HepG2 (cell line): Measurements from ENCODE around the gene GPR25. TPM values are rescaled to one million over a fixed set of nuclear protein-coding genes. Genes with fewer than 3 reads are reported as not detected.

ENCODE experiments used
- BORCS8-MEF2B ChIP-seq: sonication (generic); formaldehyde crosslinking; IDR thresholded peaks from 2 replicates; pipeline ENCODE4 v1.8.0; 2022; ENCODE audit warnings: mild to moderate bottlenecking, missing genetic modification reagents
- MEF2D ChIP-seq: sonication (generic); formaldehyde crosslinking; IDR thresholded peaks from 2 replicates; pipeline ENCODE4 v1.5.1; 2020; ENCODE audit warnings: mild to moderate bottlenecking, missing genetic modification reagents
- RFXAP ChIP-seq: sonication (generic); formaldehyde crosslinking; IDR thresholded peaks from 2 replicates; pipeline ENCODE4 v1.4.0; 2020; ENCODE audit warnings: missing genetic modification reagents, borderline replicate concordance
- ZNF556 ChIP-seq: sonication (generic); formaldehyde crosslinking; IDR thresholded peaks from 2 replicates; pipeline ENCODE4 v1.4.0; 2020; ENCODE audit warnings: mild to moderate bottlenecking, missing genetic modification reagents, borderline replicate concordance
- ZNF569 ChIP-seq: sonication (generic); formaldehyde crosslinking; IDR thresholded peaks from 2 replicates; pipeline ENCODE4 v1.5.0; 2020; ENCODE audit warnings: mild to moderate bottlenecking, missing genetic modification reagents, moderate library complexity, borderline replicate concordance
- polyA plus RNA-seq, 8 experiments: library from polyadenylated mRNA; depleted of rRNA in 3 of 8; stranded (reverse) in 7 of 8; unstranded in 1 of 8; fragments of >200 nt; fragmentation: Illumina TruSeq in 4 of 8; extraction: Trizol in 4 of 8; gene quantifications; 2 replicates each; pipeline versions ENCODE4 v1.2.1 to v1.2.3, GENCODE V29; 2011 to 2016; ENCODE audit warnings: low read depth in 4 of 8, missing spikeins in 1 of 8, mixed read lengths in 1 of 8; ENCODE audit not compliant: insufficient read depth in 1 of 8
- total RNA-seq, 5 experiments: library from RNA; depleted of rRNA; stranded (reverse); fragments of >200 nt; fragmentation: Illumina TruSeq; extraction: Trizol; gene quantifications; 2 replicates each; pipeline ENCODE4 v1.2.3, GENCODE V29; 2016; ENCODE audit warnings: low read depth in 1 of 5
- TF ChIP-seq, protein P1 (sequence below), 2 experiments: sonication (generic) in 1 of 2; formaldehyde crosslinking in 1 of 2; IDR thresholded peaks; 2 replicates each; pipeline versions ENCODE4 v1.4.0 to v1.6.1; 2016 to 2020; ENCODE audit warnings: borderline replicate concordance in 1 of 2, low read depth in 1 of 2, mild to moderate bottlenecking in 1 of 2, missing genetic modification reagents in 1 of 2
- TF ChIP-seq, protein P2 (sequence below): sonication (generic); formaldehyde crosslinking; IDR thresholded peaks from 2 replicates; pipeline ENCODE4 v1.5.1; 2020; ENCODE audit warnings: mild to moderate bottlenecking, missing genetic modification reagents
- TF ChIP-seq, protein P3 (sequence below): sonication (generic); formaldehyde crosslinking; IDR thresholded peaks from 2 replicates; pipeline ENCODE4 v1.9.0; 2021; ENCODE audit warnings: missing genetic modification reagents, mild to moderate bottlenecking, borderline replicate concordance

Gene GPR25
- total and polyA plus RNA-seq, 2 of the 13 experiments (the other 11 are each of a cell fraction or from before 2014, with no cell fraction given): not detected

DNA sequence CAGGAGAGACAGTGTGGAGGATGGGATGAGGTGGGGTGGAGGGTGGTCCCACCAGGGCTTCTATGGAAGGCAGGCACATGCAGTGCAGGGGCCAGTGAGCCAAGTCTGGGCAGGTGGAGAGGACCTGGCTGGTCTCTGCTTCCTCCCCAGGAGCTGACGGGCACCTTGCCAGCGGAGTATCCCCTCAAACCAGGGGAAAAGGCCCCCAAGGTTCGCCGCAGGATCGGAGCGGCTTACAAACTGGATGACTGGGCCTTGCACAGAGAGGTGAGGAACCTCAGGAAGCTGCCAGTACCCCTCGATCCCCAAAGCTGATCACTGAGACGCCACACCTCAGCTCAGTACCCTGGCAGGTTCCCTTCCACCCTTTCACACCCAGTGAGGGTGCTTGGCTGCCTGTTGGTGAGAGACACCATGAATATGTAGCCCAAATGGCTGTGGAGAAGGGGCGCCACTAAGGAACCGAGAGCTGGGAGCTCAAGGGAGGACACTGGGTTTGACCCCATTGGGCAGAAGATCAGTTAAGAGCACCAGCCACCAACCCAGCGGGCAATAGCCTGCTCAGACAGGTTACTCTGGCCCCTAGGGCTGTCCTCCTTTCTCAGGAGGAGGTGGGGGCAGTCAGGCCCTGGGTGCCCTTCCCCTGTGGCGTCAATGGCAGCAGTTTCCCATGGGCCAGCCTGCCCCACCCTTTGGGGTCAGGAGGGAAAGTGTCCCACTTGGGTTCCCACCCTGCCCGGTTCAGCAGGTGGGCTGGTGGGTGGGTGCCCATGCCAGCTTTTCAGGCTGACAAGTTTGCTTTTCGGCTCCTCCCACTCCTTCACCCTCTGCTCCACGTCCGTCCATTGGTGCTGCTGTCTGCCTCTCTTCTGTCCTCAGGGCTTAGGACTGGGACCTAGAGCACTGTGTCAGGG, 27.4 kb downstream of the GPR25 start (continued):
- TF ChIP-seq, protein P1, sequence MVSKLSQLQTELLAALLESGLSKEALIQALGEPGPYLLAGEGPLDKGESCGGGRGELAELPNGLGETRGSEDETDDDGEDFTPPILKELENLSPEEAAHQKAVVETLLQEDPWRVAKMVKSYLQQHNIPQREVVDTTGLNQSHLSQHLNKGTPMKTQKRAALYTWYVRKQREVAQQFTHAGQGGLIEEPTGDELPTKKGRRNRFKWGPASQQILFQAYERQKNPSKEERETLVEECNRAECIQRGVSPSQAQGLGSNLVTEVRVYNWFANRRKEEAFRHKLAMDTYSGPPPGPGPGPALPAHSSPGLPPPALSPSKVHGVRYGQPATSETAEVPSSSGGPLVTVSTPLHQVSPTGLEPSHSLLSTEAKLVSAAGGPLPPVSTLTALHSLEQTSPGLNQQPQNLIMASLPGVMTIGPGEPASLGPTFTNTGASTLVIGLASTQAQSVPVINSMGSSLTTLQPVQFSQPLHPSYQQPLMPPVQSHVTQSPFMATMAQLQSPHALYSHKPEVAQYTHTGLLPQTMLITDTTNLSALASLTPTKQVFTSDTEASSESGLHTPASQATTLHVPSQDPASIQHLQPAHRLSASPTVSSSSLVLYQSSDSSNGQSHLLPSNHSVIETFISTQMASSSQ (IDR thresholded peaks at IDR 0.05; ENCODE audit: low read depth): no peak
- TF ChIP-seq, protein P1 (CRISPR knock-in tag; IDR thresholded peaks at IDR 0.05; ENCODE audit: borderline replicate concordance): 0 out of 2 replicates have a peak, but pooled peaks have one; percentile 8
- TF ChIP-seq, protein P2, sequence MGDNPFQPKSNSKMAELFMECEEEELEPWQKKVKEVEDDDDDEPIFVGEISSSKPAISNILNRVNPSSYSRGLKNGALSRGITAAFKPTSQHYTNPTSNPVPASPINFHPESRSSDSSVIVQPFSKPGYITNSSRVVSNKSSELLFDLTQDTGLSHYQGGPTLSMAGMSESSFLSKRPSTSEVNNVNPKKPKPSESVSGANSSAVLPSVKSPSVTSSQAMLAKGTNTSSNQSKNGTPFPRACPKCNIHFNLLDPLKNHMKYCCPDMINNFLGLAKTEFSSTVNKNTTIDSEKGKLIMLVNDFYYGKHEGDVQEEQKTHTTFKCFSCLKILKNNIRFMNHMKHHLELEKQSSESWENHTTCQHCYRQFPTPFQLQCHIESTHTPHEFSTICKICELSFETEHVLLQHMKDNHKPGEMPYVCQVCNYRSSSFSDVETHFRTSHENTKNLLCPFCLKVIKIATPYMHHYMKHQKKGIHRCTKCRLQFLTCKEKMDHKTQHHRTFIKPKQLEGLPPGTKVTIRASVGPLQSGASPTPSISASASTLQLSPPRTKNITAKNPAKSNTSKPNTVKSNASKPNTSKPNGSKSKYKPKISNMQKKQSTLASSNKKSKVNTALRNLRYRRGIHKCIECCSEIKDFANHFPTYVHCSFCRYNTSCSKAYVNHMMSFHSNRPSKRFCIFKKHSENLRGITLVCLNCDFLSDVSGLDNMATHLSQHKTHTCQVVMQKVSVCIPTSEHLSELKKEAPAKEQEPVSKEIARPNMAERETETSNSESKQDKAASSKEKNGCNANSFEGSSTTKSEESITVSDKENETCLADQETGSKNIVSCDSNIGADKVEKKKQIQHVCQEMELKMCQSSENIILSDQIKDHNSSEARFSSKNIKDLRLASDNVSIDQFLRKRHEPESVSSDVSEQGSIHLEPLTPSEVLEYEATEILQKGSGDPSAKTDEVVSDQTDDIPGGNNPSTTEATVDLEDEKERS (CRISPR knock-in tag): no peak
- TF ChIP-seq ZNF556 (CRISPR knock-in tag): no peak
- TF ChIP-seq, protein P3, sequence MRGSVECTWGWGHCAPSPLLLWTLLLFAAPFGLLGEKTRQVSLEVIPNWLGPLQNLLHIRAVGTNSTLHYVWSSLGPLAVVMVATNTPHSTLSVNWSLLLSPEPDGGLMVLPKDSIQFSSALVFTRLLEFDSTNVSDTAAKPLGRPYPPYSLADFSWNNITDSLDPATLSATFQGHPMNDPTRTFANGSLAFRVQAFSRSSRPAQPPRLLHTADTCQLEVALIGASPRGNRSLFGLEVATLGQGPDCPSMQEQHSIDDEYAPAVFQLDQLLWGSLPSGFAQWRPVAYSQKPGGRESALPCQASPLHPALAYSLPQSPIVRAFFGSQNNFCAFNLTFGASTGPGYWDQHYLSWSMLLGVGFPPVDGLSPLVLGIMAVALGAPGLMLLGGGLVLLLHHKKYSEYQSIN: no peak
- no peak for TF ChIP-seq ZNF569 (CRISPR knock-in tag)
- TF ChIP-seq MEF2D: 0 out of 2 replicates have a peak, but pooled peaks have one; percentile 11
- TF ChIP-seq BORCS8-MEF2B: 0 out of 2 replicates have a peak, but pooled peaks have one; percentile 26
- peak; percentile 12; the same call in 1 of the 2 replicates for TF ChIP-seq RFXAP (CRISPR knock-in tag)
- TF ChIP-seq, all 625 proteins: peak for 10
